ENCODE data around the gene ADPRS.

- TF ChIP-seq CTCF (IDR thresholded peaks at IDR 0.05; ENCODE audit: low read length) (no peak), EZH2 (IDR thresholded peaks at IDR 0.05; ENCODE audit: borderline replicate concordance, low read length) (no peak)
Observed at GRCh38 chr1:36092798-36093185, 4.1 kb downstream of the ADPRS start.

Measured in OCI-LY1 (cell line).